GM19043 (cell line): ENCODE measurements around the gene MTMR2.

ENCODE experiments used
- ATAC-seq: cut with Tn5 transposase; IDR thresholded peaks from one replicate; pipeline ENCODE4 v1.9.1; 2021; ENCODE audit warnings: low read depth; ENCODE audit not compliant: unreplicated experiment

Gene MTMR2

DNA sequence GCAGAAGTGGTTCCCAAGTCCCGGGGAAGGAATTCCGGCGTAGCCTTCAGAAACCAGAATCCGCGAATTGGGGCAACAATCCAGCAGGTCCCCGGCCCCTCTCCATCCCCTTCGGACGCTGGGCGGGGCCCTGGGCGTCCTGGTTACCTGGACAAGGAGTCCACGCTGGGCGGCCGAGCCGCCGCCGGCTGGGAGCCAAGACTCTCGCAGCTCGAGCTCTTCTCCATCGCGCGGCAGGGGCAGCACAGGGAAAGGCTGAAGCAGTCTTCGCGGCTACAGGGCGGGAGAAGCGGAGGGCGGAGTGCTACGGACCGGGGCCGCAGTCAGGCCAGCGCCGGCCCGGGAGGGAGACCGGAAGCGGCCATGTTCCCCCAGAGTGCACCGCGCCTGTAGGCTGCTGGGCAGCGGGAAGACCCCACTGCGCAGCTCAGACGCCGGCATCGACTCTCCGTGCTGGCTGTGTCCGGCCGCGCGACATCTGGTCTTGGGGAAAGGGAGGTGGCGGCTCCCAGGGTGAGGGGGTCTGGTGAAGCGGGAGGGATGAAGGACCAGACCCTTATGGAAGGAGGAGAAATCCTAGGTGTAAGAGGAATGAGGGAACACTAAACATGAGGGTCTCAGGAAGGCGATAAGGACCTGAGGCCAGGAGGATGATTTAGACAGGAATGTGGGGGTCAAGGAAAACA, at the start of gene MTMR2:
Gene MTMR2, minus strand, starts transcription at position 380 of the 686 bp plus-strand sequence. Its CDS starts 153 bp downstream, at position 227.
- peak; percentile 99 for ATAC-seq

DNA sequence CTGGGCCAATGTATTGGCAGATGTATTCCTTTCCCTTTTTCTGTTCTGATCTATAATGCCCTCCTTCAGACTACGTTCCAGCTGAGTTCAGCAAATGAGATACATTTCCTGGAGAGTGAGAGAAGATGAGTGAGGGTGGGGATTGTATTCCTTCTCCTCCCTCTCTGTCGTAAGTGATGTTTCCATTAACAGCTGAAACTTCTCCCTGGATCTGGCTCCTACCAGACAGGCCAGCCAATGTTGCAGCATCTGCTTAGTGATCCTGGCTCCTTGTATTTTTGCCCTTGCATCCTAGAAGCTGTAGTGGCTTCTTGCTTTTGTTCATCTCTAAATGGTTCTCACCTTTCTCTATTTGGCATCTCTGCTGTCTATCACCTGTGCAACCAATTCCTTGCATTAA, 48.2 kb upstream of the MTMR2 start:
- no peak for ATAC-seq

DNA sequence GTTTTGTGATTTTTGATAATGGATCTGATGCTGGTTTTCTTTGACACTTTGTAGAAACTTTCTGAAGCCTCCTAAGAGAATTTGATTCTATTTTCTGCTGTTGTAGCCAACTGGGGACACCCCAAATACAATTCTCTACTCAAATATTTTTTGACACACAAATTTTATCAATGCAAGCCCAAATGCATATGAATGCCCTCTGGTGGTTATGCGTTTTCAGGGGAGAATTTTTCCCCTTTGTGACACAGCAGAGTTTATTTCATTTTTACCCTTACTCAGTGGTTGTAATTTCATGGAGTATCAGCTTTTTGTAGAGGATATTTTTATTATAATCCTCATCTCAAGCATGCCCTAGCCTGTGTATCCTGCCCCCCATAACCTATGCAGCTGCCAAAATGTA, 44.7 kb upstream of the MTMR2 start:
- no peak for ATAC-seq

DNA sequence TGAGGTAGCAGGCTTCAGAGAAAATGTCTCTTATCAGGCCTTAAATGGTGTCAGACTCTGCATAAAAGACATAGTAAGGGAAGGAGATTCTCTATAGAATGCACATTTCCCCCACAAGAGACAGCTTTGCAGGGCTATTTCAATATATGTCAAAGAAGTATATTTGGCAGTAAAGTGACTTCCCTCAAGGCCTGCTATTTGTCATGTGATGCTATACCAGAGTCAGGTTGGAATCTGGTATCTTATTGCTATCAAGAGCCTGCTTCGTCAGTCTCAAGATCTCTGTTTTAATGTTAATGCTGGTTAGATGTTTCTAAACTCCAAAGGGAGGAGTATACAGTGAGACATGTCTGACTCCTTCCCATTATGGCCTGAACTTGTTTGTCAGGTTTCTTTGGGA, 40.4 kb upstream of the MTMR2 start:
- ATAC-seq, result no peak

DNA sequence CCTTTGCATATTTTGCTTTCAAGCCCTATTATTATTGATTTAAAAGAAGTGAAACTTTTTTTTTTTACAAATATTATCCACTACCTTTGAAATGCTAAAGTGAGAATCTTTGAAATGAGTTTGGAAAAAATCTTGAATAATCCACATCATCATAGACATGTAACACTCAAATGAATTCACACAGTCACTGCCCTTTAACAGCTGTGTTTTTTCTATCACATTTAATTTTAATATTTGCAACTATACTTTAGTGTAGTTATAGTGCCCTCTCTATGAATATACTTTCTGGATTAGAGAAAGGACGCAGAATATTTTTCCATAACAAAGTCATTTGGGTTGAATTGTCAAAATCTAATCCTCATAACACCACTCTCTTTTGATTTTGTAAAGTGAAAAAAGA, 37.9 kb upstream of the MTMR2 start:
- no peak for ATAC-seq

DNA sequence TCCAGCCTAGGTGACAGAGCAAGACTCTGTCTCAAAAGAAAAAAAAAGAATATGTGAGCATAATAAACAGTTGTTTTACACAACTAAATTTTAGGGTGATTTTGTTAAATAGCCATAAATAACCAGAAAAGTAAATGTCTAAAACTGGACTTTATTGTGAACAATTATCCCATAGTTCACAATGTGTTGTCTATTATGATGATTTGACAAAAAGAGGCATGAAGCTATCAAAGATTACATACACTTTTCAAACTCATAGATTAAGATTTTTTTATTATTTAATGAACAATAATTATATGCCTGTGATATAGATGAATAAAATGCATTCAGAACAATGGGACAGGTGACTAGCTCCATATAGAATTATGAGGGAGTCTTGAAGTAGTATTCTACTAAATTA, 27.0 kb upstream of the MTMR2 start:
- no peak for ATAC-seq

DNA sequence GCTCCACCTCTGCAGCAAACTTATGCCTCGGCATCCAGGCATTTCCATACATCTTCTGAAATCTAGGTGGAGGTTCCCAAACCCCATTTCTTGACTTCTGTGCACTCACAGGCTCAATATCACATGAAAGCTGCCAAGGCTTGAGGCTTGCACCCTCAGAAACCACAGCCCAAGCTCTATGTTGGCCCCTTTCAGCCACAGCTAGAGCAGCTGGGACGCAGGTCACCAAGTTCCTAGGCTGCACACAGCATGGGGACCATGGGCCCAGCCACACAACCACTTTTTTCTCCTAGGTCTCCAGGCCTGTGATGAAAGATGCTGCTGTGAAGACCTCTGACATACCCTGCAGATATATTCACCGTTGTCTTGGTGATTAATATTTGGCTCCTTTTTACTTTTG, 24.7 kb upstream of the MTMR2 start:
- no peak for ATAC-seq

DNA sequence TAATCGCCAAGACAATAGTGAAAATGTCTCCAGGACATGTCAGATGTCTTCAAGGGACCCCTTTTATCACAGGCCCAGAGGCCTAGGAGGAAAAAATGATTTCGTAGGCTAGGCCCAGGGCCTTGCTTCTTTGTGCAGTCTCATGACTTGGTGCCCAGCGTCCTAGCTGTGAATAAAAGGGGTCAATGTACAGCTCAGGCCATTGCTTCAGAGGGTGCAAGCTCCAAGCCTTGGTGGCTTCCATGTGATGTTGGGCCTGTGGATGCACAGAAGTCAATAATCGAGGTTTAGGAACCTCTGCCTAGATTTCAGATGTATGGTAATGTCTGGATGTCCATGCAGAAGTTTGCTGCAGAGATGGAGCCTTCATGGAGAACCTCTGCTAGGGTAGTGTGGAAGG, 20.7 kb upstream of the MTMR2 start:
- ATAC-seq, result no peak

DNA sequence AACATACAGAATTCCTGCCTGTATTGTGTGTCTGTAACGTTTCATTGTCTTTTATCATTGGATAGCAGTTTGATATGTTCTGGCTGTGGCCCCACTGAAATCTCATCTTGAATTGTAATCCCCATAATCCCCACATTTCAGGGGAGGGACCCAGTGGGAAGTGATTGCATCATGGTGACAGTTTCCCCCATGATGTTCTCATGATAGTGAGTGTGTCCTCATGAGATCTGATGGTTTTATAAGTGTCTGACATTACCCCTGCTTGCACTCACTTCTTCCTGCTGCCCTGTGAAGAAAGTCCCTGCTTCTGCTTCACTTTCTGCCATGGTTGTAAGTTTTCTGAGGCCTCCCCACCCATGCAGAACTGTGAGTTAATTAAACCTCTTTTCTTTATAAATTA, 19.6 kb upstream of the MTMR2 start:
- no peak for ATAC-seq

DNA sequence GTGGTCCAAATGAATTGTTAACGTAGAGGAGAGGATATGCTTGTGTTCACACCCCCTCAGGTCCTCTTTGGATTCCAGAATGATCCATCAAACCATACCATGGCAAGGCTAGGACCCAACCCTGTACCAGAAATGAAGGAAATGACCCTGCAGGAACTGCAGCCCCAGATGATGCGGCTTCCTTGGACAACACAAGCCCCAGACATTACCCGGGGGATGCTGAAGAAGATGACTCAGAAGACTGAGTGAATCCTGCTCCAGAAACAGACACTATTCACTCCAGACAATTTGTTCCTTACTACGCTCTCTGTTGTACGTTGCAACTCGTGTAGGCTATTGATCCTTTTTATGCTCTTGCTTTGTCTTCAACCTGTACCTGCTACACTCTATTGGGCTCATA, 15.2 kb upstream of the MTMR2 start:
- no peak for ATAC-seq

DNA sequence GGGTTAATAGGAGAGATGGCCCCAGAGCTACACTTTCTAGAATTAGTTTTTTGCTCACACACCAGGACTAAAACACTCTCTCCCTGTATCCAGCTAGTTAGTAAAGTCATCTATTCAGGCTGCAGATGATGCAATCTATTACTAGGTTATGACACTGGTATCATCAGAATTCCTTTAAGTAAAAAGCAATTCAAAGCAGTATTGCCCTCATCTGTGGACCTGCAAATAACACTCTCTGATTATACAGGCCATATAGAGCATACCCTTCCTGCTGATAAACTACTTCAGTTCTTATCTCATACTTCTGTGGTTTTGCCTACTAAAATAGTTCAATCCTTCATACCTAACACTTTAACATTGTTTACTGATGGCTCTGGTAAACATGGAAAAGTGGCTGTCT, 13.5 kb upstream of the MTMR2 start:
- no peak for ATAC-seq

DNA sequence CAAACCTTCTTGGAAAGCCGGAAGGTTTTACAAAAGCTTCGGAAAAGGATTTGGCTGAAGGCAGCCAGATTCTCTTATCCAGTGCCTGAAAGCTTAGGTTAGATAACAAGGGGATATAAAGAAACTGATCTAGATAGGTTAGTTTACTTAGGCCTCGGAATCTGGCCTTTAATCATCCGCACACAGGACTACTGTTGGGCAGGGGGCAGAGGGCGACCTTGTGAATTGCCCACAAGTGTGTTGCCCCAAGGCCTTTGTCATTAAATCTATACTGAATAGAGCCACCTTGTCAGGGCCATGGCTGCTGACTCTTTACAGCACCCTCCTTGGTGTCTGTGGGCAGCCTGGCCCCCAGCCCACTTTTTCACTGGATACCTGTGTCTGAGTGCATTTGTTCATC, 9.7 kb upstream of the MTMR2 start:
- ATAC-seq, result no peak

DNA sequence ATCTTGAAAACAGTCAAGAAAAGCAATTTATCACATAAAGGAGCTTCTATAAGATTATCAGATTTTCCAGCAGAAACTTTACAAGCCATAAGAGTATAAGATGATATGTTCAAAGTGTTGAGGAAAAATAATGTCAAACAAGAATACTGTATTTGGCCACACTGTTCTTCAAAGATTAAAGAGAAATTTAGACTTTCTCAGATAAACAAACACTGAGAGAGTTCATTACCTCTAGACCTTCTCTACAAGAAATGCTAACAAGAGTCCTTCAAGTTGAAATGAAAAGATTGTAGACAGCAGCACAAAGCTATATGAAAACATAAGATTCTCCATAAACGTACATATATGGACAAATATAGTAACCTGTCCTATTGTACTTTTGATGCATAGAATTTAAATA, 8.0 kb upstream of the MTMR2 start:
- ATAC-seq, result no peak

DNA sequence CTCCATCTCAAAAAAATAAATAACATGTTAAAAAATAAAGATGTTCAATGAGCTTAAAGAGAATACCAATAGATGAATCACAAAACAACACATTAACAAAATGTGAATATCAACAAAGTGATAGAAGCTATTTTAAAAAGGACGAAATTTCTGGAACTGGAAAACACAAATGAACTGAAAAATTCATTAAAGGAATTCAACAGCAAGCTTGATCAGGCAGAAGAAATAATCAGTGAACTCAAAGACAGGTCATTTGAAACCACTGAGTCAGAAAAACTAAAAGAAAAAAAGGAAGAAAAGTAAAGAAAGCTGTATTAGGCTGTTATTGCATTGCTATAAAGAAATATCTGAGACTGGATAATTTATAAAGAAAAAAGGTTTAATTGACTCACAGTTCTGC, 7.0 kb upstream of the MTMR2 start:
- no peak for ATAC-seq

DNA sequence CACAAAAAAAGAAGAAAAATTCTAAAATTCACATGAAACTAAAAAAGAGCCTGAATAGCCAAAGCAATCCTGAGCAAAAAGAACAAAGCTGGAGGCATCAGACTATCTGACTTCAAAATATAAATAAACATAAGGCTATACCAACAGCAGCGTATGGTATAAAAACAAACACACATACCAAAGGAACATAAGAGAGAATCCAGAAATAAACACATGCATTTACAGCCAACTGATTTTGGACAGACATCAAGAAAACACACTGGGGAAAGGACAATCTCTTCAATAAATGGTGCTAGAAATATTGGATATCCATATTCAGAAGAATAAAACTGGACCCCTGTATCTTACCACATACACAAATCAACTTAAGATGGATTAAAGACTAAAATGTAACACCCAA, 2.8 kb upstream of the MTMR2 start:
- ATAC-seq, result no peak

DNA sequence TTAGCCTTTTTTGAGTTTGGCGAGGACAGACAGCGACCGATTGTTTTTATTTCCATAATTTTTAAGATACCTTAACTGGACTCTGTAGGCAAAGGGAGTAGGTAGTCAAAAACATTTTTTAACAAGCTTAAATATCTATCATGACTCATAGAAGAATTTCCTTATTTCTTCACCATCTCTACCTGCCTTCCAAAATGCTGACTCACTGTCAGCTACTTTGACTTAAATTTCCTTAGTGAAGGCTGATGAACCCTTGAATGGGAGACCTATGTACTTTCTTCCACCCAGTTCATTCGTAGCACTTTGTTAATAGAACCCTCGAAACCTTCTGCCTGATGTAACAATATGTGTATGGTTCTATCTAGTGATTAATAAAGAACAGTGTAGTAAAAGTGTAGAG, 1.1 kb upstream of the MTMR2 start:
- no peak for ATAC-seq

DNA sequence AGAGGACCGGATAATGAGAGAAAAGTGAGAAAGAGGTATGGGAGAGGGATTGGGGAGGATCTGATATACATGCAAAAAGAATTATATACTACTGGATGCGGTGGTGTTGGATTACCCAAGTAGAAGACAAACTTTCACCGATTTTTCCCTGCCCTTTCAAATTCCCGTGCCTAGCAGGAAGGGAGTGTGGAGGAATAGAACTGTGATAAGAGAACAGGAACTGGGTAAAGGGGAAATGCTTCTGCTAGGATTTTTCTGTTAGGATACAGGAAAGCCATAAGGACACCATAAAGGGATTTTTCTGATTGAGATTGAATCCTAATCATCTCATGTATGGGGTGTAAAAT, 480 bp upstream of the MTMR2 start:
- ATAC-seq, result no peak

DNA sequence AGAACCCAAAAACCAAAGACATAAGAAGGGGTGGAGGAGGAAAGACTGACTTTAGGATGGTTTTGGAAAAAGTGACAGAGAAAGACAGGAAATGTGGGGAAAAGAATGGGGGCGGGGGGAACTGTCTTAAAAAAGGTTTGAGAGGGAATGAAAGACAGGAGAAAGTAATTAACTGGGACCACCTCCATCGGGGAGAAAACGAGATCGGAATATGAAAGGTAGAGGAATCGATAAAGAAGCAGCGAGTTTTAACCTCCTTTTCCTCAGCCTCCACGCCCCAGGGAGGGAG, 524 bp downstream of the MTMR2 start:
- no peak for ATAC-seq

DNA sequence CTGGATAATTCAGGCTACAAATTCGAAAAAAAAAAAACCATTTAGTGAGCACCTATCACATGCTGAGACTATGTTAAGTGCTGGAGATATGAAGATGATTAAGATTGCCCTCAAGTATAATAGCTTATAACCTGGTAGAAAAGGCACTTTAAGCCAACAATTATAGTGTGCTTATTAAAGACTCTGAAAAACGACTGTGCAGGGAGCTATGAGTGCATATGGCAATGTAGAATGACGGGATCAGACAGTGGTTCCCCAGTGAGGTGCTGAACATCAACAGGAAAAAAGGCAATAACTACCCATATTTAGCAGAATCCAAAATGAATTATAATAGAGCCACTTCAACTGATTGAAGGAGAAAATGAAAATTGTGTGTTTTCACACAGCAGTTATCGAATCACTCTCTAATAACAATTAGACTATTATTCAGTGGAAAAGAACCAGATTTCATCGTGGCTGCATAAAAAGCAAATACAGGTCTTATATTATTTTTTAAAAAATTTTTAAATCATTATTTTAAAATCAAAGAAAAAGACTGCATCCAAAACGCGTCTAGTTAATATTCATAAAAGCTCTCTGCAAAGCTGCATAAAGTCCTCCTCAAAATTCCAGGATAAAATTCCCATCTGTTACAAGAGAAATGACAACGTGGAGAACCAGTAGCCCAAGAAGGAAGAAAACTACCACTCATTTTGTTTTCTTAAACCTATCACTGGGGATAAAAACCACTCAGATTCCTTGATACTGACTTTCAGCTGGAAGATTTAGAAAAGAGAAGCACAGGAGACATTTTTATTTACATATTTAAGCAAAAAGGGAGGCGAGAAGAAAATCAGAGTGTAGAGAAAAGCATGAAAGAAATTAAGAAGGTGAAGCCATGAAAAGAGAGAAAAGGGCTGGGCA, 1.1 kb downstream of the MTMR2 start:
- no peak for ATAC-seq

DNA sequence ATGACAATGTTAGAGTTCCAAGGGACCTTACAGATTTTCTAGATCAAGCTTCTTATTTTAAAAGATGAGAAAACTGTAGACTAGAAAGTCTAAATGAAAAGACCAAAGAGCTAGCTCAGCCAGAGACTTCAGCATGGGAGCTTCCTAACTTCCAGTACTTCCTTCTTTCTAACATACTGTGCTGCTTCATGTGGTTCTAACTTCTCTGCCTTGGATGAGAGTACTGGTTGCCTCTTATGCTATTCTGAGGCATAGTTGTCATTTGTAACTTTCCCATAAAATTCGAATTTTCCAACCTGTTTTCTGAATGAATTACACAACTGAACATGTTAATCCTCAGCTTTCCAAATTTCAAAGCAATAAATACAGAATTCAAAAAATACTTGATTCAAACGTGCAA, 1.8 kb downstream of the MTMR2 start:
- ATAC-seq, result no peak

DNA sequence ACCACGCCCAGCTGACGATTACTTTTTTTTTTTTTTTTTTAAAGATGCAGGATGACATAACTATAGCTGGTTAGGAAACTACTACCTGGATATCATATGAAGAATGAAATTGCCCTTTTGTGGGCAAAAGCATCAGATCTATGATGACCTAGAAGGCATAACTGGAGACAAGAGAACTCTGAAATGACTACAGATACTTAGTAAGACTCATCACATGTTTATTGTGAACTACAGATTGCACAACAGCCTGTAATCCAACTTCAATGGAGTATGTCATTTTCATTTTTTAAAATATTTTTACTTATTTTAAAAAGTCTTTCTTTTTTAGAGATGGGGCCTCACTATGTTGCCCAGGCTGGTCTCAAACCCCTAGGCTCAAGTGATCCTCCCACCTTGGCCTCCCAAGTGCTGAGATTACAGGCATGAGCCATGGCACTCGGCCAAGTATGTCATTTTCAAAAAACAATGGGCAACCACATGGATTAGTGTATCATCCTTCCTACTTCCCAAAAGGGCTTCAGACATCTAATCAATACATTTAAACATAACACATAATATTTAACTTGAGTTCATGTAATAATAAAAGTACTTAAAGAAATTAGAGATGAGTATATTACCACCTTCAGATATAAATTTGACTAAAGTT, 3.3 kb downstream of the MTMR2 start:
- no peak for ATAC-seq

DNA sequence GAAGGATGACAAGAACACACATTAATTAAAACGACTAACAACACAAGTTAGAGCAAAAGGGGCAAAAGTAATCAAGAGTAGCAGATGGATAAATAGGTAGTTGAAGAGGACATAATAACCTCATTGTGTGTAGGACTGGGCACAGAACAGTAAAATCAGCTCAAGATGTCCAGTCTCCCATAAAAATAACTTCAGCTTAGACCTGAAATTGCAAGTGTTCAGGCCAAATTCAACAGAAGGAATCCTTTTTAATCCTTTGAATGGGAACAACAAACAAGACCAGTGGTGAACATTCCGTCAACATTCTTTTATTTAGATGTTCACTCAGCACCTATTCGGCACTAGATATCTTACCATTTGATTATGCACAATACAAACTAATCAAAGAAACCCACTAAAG, 4.4 kb downstream of the MTMR2 start:
- no peak for ATAC-seq
